HepG2 (cell line): ENCODE results near the gene HOXA7. TPM values are rescaled to one million over a fixed set of nuclear protein-coding genes. Genes with fewer than 3 reads are reported as not detected.

Experiments
- ATF5 ChIP-seq: sonication (generic); formaldehyde crosslinking; IDR thresholded peaks from 2 replicates; pipeline ENCODE4 v1.4.0; 2020; ENCODE audit warnings: mild to moderate bottlenecking, low read depth, missing genetic modification reagents
- CSRNP2 ChIP-seq: sonication (generic); formaldehyde crosslinking; conservative IDR thresholded peaks from 2 replicates; pipeline ENCODE4 v1.8.0; 2022; ENCODE audit warnings: low read depth, missing genetic modification reagents
- DPF2 ChIP-seq: sonication (generic); formaldehyde crosslinking; IDR thresholded peaks from 2 replicates; pipeline ENCODE4 v1.4.0; 2020; ENCODE audit warnings: mild to moderate bottlenecking, low read depth, missing genetic modification reagents, borderline replicate concordance
- MXD3 ChIP-seq: IDR thresholded peaks from 2 replicates; pipeline ENCODE4 v1.6.1; 2016; ENCODE audit warnings: mild to moderate bottlenecking, missing biosample characterization, missing genetic modification reagents
- MYPOP ChIP-seq: sonication (generic); formaldehyde crosslinking; IDR thresholded peaks from 2 replicates; pipeline ENCODE4 v1.8.1; 2023; ENCODE audit warnings: mild to moderate bottlenecking, moderate library complexity, missing genetic modification reagents
- POLR2AphosphoS5 ChIP-seq: IDR thresholded peaks from 2 replicates; pipeline ENCODE4 v1.6.1; 2012; ENCODE audit warnings: low read depth, low read length
- RORA ChIP-seq: sonication (generic); formaldehyde crosslinking; IDR thresholded peaks from 2 replicates; pipeline ENCODE4 v1.5.0; 2020; ENCODE audit warnings: mild to moderate bottlenecking, missing genetic modification reagents, moderate library complexity
- SALL2 ChIP-seq: sonication (generic); formaldehyde crosslinking; IDR thresholded peaks from 2 replicates; pipeline ENCODE4 v1.8.1; 2023; ENCODE audit warnings: mild to moderate bottlenecking, missing genetic modification reagents, inconsistent platforms
- SMAD9 ChIP-seq: sonication (generic); formaldehyde crosslinking; IDR thresholded peaks from 2 replicates; pipeline ENCODE4 v1.5.1; 2020; ENCODE audit warnings: mild to moderate bottlenecking, missing genetic modification reagents
- SP2 ChIP-seq: sonication (generic); formaldehyde crosslinking; IDR thresholded peaks from 2 replicates; pipeline ENCODE4 v1.5.1; 2020; ENCODE audit warnings: mild to moderate bottlenecking, missing genetic modification reagents
- ZBTB38 ChIP-seq: sonication (generic); formaldehyde crosslinking; IDR thresholded peaks from 2 replicates; pipeline ENCODE4 v1.5.1; 2020; ENCODE audit warnings: mild to moderate bottlenecking, missing genetic modification reagents
- ZBTB7B ChIP-seq: sonication (generic); formaldehyde crosslinking; IDR thresholded peaks from 2 replicates; pipeline ENCODE4 v1.4.0; 2020; ENCODE audit warnings: missing genetic modification reagents
- ZNF205 ChIP-seq: IDR thresholded peaks from 2 replicates; pipeline ENCODE4 v1.6.1; 2018; ENCODE audit warnings: missing biosample characterization, missing genetic modification reagents
- ZNF674 ChIP-seq: sonication (generic); formaldehyde crosslinking; IDR thresholded peaks from 2 replicates; pipeline ENCODE4 v1.5.0; 2020; ENCODE audit warnings: low read depth, mild to moderate bottlenecking, missing genetic modification reagents
- polyA plus RNA-seq, 8 experiments: library from polyadenylated mRNA; depleted of rRNA in 3 of 8; stranded (reverse) in 7 of 8; unstranded in 1 of 8; fragments of >200 nt; fragmentation: Illumina TruSeq in 4 of 8; extraction: Trizol in 4 of 8; gene quantifications; 2 replicates each; pipeline versions ENCODE4 v1.2.1 to v1.2.3, GENCODE V29; 2011 to 2016; ENCODE audit warnings: low read depth in 4 of 8, missing spikeins in 1 of 8, mixed read lengths in 1 of 8; ENCODE audit not compliant: insufficient read depth in 1 of 8
- total RNA-seq, 5 experiments: library from RNA; depleted of rRNA; stranded (reverse); fragments of >200 nt; fragmentation: Illumina TruSeq; extraction: Trizol; gene quantifications; 2 replicates each; pipeline ENCODE4 v1.2.3, GENCODE V29; 2016; ENCODE audit warnings: low read depth in 1 of 5
- TF ChIP-seq, protein P1 (sequence below): sonication (generic); formaldehyde crosslinking; conservative IDR thresholded peaks from 2 replicates; pipeline ENCODE4 v1.8.0; 2022; ENCODE audit warnings: missing genetic modification reagents

The HOXA7 gene
- total and polyA plus RNA-seq, 2 of the 13 experiments (the other 11 are each of a cell fraction or from before 2014, with no cell fraction given): 0.05 TPM; not detected in 1

DNA sequence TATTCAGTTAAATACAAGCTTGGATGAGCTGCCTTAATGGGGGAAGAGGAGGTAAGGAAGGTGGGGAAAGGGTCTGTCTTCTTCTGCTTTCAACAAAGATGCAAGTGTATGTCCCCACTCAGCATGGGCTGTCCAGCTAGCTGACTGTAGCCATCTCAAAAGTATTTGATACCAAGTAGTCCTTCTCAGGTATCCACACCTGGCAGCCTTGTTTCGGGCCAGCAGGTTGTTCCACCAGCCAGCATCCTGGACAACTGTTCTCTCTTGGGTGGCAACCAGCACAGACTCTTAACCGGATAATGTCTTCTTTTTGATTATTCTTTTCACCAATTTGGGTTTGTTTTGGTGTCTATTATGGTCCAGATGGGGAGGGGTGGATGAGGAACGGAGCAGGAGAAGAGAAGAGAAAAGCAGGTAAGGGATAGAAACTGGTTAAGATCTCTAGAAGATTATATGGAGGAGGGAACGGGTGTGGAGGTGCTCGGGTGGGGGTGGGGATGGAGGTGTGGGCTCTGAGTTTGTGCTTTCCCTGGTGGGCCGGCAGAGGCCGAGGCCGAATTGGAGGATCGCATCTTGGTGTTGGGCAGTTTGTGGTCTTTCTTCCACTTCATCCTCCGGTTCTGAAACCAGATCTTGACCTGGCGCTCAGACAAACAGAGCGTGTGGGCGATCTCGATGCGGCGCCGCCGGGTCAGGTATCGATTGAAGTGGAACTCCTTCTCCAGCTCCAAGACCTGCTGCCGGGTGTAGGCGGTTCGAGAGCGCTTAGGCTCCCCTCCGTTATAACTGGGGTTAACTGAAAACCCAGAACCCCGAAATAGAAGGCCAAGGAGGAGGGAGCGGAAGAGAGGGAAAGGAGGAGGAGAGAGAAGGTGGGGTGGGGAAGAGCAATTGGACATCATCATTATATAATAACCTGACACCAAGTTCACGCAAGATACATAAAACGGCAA lies 27.4 kb downstream of the HOXA7 start (continued):
- TF ChIP-seq ATF5 (CRISPR knock-in tag) (no peak), CSRNP2 (CRISPR knock-in tag) (no peak), ZNF674 (CRISPR knock-in tag) (no peak), ZNF205 (CRISPR knock-in tag) (no peak), ZBTB38 (peak; percentile 14; the same call in 1 of the 2 replicates), SP2 (no peak), MYPOP (CRISPR knock-in tag) (0 out of 2 replicates have a peak, but pooled peaks have one; percentile 19), POLR2AphosphoS5 (no peak), MXD3 (CRISPR knock-in tag) (no peak), DPF2 (CRISPR knock-in tag) (no peak), SMAD9 (CRISPR knock-in tag) (no peak), SALL2 (no peak), ZBTB7B (CRISPR knock-in tag) (no peak), RORA (CRISPR knock-in tag) (no peak)
- TF ChIP-seq, protein P1, sequence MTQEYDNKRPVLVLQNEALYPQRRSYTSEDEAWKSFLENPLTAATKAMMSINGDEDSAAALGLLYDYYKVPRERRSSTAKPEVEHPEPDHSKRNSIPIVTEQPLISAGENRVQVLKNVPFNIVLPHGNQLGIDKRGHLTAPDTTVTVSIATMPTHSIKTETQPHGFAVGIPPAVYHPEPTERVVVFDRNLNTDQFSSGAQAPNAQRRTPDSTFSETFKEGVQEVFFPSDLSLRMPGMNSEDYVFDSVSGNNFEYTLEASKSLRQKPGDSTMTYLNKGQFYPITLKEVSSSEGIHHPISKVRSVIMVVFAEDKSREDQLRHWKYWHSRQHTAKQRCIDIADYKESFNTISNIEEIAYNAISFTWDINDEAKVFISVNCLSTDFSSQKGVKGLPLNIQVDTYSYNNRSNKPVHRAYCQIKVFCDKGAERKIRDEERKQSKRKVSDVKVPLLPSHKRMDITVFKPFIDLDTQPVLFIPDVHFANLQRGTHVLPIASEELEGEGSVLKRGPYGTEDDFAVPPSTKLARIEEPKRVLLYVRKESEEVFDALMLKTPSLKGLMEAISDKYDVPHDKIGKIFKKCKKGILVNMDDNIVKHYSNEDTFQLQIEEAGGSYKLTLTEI (CRISPR knock-in tag): no peak
